Smooth muscle cell (in vitro differentiated cells): ENCODE measurements around the gene SCG3. TPM values are rescaled to one million over a fixed set of nuclear protein-coding genes. Genes with fewer than 3 reads are reported as not detected.
"Not testable (repeated sequence)": the region's sequence is repeated elsewhere in the genome, so short reads cannot be mapped to it uniquely, and the experiment has no call there.

Experiments
- DNase-seq: peaks from one replicate; lab custom pipeline; 2025; ENCODE audit not compliant: unreplicated experiment; lab: John Stamatoyannopoulos, UW
- H2AFZ ChIP-seq: fragments of 200-600 bp; sonication (generic); 2 replicates; pipeline ENCODE4 v1.6.0; 2016; ENCODE audit warnings: antibody characterized with exemption, low read depth, mild to moderate bottlenecking
- H3F3A ChIP-seq: fragments of 200-600 bp; sonication (generic); 2 replicates; pipeline ENCODE4 v1.6.0; 2017; ENCODE audit warnings: antibody characterized with exemption, low read depth
- H3K27ac ChIP-seq: fragments of 200-600 bp; sonication (generic); 2 replicates; pipeline ENCODE4 v1.5.1; 2016; ENCODE audit warnings: low read depth, mild to moderate bottlenecking
- H3K27me3 ChIP-seq: fragments of 200-600 bp; sonication (generic); 2 replicates; pipeline ENCODE4 v1.6.1; 2016; ENCODE audit warnings: low read depth, mild to moderate bottlenecking
- H3K36me3 ChIP-seq: fragments of 200-600 bp; sonication (generic); 2 replicates; pipeline ENCODE4 v1.5.1; 2016; ENCODE audit warnings: low read depth
- H3K4me1 ChIP-seq: fragments of 200-600 bp; sonication (generic); 2 replicates; pipeline ENCODE4 v1.5.1; 2016; ENCODE audit warnings: low read depth
- H3K4me2 ChIP-seq: fragments of 200-600 bp; sonication (generic); 2 replicates; pipeline ENCODE4 v1.6.0; 2016; ENCODE audit warnings: mild to moderate bottlenecking
- H3K4me3 ChIP-seq: fragments of 200-600 bp; sonication (generic); 2 replicates; pipeline ENCODE4 v1.5.1; 2016; ENCODE audit warnings: mild to moderate bottlenecking
- H3K79me2 ChIP-seq: fragments of 200-600 bp; sonication (generic); 2 replicates; pipeline ENCODE4 v1.6.0; 2016; ENCODE audit warnings: low read depth, mild to moderate bottlenecking
- H3K9ac ChIP-seq: fragments of 200-600 bp; sonication (generic); 2 replicates; pipeline ENCODE4 v1.6.0; 2016; ENCODE audit warnings: low read depth
- H3K9me3 ChIP-seq: fragments of 200-600 bp; sonication (generic); replicated peaks from 2 replicates; pipeline ENCODE4 v1.5.1; 2016; ENCODE audit warnings: low read depth
- H4K20me1 ChIP-seq: fragments of 200-600 bp; sonication (generic); 2 replicates; pipeline ENCODE4 v1.6.0; 2016; ENCODE audit warnings: low read depth
- WGBS: methylation state at CpG from one replicate; pipeline ENCODE4 v1.1.7; 2016; ENCODE audit warnings: low lambda C conversion rate; 5-methylcytosine and 5-hydroxymethylcytosine counted together
- polyA plus RNA-seq: library from polyadenylated mRNA; unstranded; fragments of >200 nt; fragmentation: Nextera tagmentation; extraction: Ambion mirVana; gene quantifications from 2 replicates; pipeline ENCODE4 v1.2.1, GENCODE V29; 2016
- total RNA-seq: library from RNA; depleted of rRNA; stranded (reverse); fragments of >200 nt; gene quantifications from 2 replicates; pipeline ENCODE4 v1.2.3, GENCODE V29; 2014
- TF ChIP-seq, protein P1 (sequence below): fragments of 200-600 bp; sonication (generic); IDR thresholded peaks from 2 replicates; pipeline ENCODE4 v1.5.1; 2017; ENCODE audit warnings: borderline replicate concordance, mild to moderate bottlenecking, antibody characterized with exemption; ENCODE audit not compliant: insufficient read depth, poor library complexity, severe bottlenecking

SCG3 gene
- total and polyA plus RNA-seq, 2 experiments from 2014 or later: not detected

DNA sequence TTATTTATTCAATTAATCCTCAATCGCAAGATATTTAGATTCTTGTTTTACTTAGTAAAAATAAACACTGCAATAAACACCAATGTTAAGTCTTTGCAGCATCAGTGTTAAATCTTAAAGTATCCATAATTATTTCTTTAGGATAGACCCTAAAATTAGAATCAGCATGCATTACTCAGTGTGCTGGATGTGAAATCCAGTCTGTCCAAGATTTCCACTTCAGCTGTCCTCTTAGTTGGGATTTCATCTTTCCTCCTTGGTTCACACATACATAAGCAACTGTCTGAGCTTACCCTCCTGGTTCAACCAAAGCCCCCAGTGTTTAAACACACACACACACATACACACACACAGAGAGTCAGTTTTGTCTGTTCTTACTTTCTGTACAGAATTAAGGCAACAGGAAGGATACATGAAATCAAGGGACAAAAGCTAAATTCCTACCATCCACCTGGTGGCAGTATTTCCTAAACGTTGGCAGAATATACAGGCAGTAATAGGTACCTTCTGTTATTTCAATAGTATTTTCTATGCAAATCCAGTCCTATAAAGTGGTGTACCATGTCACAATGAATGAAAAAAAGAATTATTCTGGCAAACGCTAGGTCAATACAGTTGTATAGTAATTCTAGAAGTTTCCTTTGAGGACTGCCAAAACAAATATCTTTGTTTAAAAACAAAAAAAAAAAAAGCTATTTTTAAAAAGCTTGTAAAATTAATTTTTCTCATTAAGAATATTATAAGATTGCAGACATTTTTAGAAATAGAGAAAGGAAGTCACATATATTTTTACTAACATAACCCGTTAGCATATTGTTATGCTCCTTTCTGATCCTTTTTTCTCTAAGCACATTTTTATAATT lies 31.4 kb upstream of the SCG3 start:
- TF ChIP-seq, protein P1, sequence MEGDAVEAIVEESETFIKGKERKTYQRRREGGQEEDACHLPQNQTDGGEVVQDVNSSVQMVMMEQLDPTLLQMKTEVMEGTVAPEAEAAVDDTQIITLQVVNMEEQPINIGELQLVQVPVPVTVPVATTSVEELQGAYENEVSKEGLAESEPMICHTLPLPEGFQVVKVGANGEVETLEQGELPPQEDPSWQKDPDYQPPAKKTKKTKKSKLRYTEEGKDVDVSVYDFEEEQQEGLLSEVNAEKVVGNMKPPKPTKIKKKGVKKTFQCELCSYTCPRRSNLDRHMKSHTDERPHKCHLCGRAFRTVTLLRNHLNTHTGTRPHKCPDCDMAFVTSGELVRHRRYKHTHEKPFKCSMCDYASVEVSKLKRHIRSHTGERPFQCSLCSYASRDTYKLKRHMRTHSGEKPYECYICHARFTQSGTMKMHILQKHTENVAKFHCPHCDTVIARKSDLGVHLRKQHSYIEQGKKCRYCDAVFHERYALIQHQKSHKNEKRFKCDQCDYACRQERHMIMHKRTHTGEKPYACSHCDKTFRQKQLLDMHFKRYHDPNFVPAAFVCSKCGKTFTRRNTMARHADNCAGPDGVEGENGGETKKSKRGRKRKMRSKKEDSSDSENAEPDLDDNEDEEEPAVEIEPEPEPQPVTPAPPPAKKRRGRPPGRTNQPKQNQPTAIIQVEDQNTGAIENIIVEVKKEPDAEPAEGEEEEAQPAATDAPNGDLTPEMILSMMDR: peak; percentile 77
- Histone ChIP-seq H3K4me3 (no peak overlapping the region), H2AFZ (no peak overlapping the region), H3K9me3 (no peaks in the 10 kb centered on the region), H3K4me1 (no peaks in the 10 kb centered on the region), H3K4me2 (no peak overlapping the region), H4K20me1 (no peaks in the 10 kb centered on the region), H3K36me3 (no peaks in the 10 kb centered on the region), H3K27ac (no peak overlapping the region), H3K27me3 (no peaks in the 10 kb centered on the region), H3K79me2 (no peaks in the 10 kb centered on the region), H3K9ac (no peak overlapping the region), H3F3A (no peaks in the 10 kb centered on the region)
- 41% methylated on average over 4 of the region's 4 CpGs for whole genome bisulfite sequencing
- DNase-seq: no peak

DNA sequence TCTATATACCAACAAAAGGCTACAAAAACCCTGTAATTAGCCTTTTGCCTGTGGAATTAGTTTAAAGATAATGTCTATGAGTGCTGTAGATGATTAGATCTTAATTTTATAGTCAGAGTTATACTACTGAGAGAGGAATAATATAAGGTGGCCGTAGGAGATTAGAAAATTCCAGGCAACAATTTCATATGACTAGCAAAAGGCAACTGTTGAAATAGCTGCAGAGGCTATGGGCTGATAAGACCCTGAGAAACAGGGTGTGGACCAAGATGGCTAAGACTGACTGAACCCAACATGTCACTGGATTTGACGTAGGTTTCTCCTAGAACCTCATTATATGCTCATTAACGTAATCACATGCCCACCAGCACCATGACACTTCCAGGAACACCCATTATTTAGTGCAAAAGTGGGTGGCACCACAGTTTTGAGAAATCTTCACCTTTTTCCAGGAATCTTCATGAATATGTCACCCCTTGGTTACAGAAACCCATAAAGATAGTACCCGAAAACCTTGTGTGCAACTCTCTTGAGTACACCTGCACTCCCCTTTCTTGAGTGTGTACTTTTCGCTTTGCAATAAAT lies 29.1 kb upstream of the SCG3 start:
- Histone ChIP-seq H3K9me3 (no peaks in the 10 kb centered on the region), H3K36me3 (no peaks in the 10 kb centered on the region), H3K4me2 (no peak overlapping the region), H3K27ac (no peak overlapping the region), H3K4me1 (no peaks in the 10 kb centered on the region), H4K20me1 (no peaks in the 10 kb centered on the region), H3K4me3 (no peak overlapping the region), H2AFZ (no peak overlapping the region), H3K79me2 (no peaks in the 10 kb centered on the region), H3F3A (no peaks in the 10 kb centered on the region), H3K9ac (no peak overlapping the region), H3K27me3 (no peaks in the 10 kb centered on the region)
- no peak for DNase-seq
- 91% methylated on average over 5 of the region's 5 CpGs for WGBS
- TF ChIP-seq, protein P1: no peak

DNA sequence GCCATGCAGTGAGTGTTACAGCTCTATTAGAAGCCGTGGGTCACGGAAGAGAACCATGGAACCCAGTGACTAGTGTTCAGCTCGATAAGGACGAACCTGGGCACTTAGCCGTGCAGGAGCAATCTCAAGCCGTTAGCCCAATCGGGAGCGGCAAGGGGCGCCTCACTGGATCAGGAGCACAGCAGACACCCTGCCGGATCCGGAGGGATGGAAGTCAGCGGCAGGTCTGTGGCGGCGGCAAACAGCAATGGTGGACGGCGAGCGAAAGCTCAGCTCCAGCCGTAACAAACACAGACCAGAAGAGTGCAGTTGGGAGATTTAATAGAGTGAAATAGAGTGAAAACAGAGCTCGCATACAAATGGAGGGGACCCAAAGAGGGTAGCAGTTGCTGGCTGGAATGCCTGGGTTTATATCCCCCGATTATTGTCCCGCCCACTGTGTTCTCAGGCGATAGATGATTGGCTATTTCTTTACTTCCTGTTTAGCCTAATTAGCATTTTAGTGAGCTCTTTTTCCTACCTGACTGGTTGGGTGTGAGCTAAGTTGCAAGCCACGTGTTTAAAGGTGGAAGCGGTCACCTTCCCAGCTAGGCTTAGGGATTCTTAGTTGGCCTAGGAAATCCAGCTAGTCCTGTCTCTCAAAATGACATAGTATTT lies 25.8 kb upstream of the SCG3 start:
- not testable (repeated sequence) for H3K4me2 ChIP-seq, H3F3A ChIP-seq, DNase-seq, H4K20me1 ChIP-seq, H3K27me3 ChIP-seq, H3K4me3 ChIP-seq, H3K79me2 ChIP-seq, H2AFZ ChIP-seq, H3K27ac ChIP-seq, H3K36me3 ChIP-seq, H3K4me1 ChIP-seq, H3K9me3 ChIP-seq, H3K9ac ChIP-seq
- 94% methylated on average over 24 of the region's 24 CpGs for whole genome bisulfite sequencing

DNA sequence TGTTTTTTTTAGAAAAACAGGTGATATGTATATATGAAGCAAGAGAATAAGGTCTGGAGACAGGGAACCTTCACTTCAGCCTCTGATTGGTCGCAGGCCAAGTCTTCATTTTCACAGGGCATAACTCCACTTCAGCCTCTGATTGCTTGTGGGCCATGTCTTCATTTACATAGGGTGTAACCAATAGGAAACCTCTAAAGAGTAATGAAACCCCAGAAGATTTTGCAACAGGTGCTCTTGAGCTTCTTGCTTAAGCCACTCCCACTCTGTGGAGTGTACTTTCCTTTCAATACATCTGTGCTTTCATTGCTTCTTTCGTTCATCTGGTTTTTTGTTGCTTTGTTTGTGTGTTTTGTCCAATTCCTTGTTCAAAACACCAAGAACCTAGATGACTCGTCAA lies 22.6 kb upstream of the SCG3 start:
- 90% methylated on average over 3 of the region's 3 CpGs for WGBS
- H3F3A ChIP-seq: no peaks in the 10 kb centered on the region
- H3K79me2 ChIP-seq: no peaks in the 10 kb centered on the region
- no peaks in the 10 kb centered on the region for H4K20me1 ChIP-seq
- H2AFZ ChIP-seq: no peak overlapping the region
- no peak overlapping the region for H3K4me3 ChIP-seq
- DNase-seq: no peak
- TF ChIP-seq, protein P1: no peak
- H3K36me3 ChIP-seq: no peaks in the 10 kb centered on the region
- no peaks in the 10 kb centered on the region for H3K9me3 ChIP-seq
- H3K4me1 ChIP-seq: no peaks in the 10 kb centered on the region
- H3K27ac ChIP-seq: no peak overlapping the region
- no peak overlapping the region for H3K9ac ChIP-seq
- no peak overlapping the region for H3K4me2 ChIP-seq
- no peaks in the 10 kb centered on the region for H3K27me3 ChIP-seq
